Measurements from ENCODE around the gene NRAP.

The NRAP gene

DNA sequence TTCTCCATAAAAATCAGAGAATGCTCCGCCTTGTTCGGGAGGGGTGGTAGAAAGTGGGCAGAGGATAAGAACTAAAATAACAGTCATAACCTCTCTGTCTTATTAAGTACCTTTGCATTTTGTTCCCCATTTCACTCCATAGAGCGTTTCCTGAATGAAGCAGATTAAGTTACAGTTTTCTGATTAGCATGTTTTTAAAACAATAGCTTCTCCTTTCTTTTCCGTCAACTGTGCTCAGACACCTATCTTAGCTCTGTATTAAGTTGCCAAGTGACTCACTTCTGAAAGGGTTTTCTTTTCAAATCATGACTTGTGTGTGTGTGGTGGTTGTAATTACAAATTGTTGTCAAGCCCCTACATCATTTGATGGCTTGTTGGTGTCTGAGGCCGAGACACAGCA is 109.6 kb downstream of the NRAP start:
- H3K9me3 ChIP-seq (ENCODE audit: control insufficient read depth, insufficient read depth, low read depth, low read length) = no peaks in the 10 kb centered on the region

DNA sequence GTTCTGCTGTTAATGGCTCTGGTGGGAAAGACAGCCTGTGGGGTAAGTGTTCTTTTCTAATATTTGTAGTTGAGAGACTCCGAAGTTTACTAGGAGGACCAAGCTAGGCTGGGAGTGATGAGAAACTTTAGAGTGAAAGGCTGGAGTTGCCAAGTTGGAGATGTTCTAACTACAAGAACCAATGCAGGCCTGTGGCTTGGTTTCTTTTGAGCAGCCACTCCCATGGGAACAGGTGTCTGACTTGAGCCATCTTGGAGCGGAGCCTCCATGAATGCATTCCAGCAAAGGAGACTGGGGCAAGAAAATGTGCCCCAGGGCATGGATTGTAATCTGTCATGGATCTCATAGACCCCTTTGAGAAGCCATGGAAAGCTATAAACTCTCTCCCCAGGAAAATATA is 110.7 kb downstream of the NRAP start:
- H3K27ac ChIP-seq (ENCODE audit: extremely low read depth, low read depth, low read length) = no peak overlapping the region
- H3K4me3 ChIP-seq (ENCODE audit: low read depth, low read length) = no peak overlapping the region
- no peaks in the 10 kb centered on the region for H3K36me3 ChIP-seq (ENCODE audit: control insufficient read depth in 2 of 2, insufficient read depth in 1 of 2, low read length in 2 of 2)
- ChIA-PET CTCF (interaction anchor here (0.6 to 1.8 kb wide), 3 partner anchors 10 to 480 kb away, joined by 3 to 11 read pairs (median 3); no protein-coding TSS in a partner anchor), POLR2A (interaction anchor here (0.6 kb wide), 1 partner anchor 27 kb away, joined by 3 read pairs; no protein-coding TSS in a partner anchor)
- no peak for TF ChIP-seq ZNF747 (tag by site-specific recombination; IDR thresholded peaks at IDR 0.05)
- TF ChIP-seq ZNF768 (tag by site-specific recombination; IDR thresholded peaks at IDR 0.05) = no peak
- no peak for TF ChIP-seq ZNF843 (tag by site-specific recombination; IDR thresholded peaks at IDR 0.05)
- no peak for TF ChIP-seq WT1 (tag by site-specific recombination; IDR thresholded peaks at IDR 0.05)
- no peak for TF ChIP-seq BCL11A (tag by site-specific recombination; IDR thresholded peaks at IDR 0.05; ENCODE audit: low read depth)
- TF ChIP-seq, protein P1, sequence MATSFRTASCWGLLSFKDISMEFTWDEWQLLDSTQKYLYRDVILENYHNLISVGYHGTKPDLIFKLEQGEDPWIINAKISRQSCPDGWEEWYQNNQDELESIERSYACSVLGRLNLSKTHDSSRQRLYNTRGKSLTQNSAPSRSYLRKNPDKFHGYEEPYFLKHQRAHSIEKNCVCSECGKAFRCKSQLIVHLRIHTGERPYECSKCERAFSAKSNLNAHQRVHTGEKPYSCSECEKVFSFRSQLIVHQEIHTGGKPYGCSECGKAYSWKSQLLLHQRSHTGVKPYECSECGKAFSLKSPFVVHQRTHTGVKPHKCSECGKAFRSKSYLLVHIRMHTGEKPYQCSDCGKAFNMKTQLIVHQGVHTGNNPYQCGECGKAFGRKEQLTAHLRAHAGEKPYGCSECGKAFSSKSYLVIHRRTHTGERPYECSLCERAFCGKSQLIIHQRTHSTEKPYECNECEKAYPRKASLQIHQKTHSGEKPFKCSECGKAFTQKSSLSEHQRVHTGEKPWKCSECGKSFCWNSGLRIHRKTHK (tag by site-specific recombination; IDR thresholded peaks at IDR 0.05) = no peak
- TF ChIP-seq GLIS1 (tag by site-specific recombination; IDR thresholded peaks at IDR 0.05) = no peak
- no peak for TF ChIP-seq ZNF341 (tag by site-specific recombination; IDR thresholded peaks at IDR 0.05; ENCODE audit: low read depth)
- TF ChIP-seq SP2 (tag by site-specific recombination; IDR thresholded peaks at IDR 0.05) = no peak
- no peak for TF ChIP-seq HOXC10 (CRISPR knock-in tag; IDR thresholded peaks at IDR 0.05)
- TF ChIP-seq ZNF366 (tag by site-specific recombination; conservative IDR thresholded peaks at IDR 0.05) = no peak
- no peak for TF ChIP-seq YY2 (tag by site-specific recombination; IDR thresholded peaks at IDR 0.05)
- TF ChIP-seq, protein P2, sequence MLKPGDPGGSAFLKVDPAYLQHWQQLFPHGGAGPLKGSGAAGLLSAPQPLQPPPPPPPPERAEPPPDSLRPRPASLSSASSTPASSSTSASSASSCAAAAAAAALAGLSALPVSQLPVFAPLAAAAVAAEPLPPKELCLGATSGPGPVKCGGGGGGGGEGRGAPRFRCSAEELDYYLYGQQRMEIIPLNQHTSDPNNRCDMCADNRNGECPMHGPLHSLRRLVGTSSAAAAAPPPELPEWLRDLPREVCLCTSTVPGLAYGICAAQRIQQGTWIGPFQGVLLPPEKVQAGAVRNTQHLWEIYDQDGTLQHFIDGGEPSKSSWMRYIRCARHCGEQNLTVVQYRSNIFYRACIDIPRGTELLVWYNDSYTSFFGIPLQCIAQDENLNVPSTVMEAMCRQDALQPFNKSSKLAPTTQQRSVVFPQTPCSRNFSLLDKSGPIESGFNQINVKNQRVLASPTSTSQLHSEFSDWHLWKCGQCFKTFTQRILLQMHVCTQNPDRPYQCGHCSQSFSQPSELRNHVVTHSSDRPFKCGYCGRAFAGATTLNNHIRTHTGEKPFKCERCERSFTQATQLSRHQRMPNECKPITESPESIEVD (tag by site-specific recombination; IDR thresholded peaks at IDR 0.05) = no peak
- no peak for TF ChIP-seq ZNF138 (tag by site-specific recombination; IDR thresholded peaks at IDR 0.05; ENCODE audit: borderline replicate concordance)
- TF ChIP-seq, protein P3, sequence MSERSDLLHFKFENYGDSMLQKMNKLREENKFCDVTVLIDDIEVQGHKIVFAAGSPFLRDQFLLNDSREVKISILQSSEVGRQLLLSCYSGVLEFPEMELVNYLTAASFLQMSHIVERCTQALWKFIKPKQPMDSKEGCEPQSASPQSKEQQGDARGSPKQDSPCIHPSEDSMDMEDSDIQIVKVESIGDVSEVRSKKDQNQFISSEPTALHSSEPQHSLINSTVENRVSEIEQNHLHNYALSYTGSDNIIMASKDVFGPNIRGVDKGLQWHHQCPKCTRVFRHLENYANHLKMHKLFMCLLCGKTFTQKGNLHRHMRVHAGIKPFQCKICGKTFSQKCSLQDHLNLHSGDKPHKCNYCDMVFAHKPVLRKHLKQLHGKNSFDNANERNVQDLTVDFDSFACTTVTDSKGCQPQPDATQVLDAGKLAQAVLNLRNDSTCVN (tag by site-specific recombination; optimal IDR thresholded peaks at IDR 0.05) = no peak
- no peak for TF ChIP-seq ZNF157 (tag by site-specific recombination; IDR thresholded peaks at IDR 0.05)
- TF ChIP-seq, protein P4, sequence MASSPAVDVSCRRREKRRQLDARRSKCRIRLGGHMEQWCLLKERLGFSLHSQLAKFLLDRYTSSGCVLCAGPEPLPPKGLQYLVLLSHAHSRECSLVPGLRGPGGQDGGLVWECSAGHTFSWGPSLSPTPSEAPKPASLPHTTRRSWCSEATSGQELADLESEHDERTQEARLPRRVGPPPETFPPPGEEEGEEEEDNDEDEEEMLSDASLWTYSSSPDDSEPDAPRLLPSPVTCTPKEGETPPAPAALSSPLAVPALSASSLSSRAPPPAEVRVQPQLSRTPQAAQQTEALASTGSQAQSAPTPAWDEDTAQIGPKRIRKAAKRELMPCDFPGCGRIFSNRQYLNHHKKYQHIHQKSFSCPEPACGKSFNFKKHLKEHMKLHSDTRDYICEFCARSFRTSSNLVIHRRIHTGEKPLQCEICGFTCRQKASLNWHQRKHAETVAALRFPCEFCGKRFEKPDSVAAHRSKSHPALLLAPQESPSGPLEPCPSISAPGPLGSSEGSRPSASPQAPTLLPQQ (tag by site-specific recombination; IDR thresholded peaks at IDR 0.05) = no peak
- TF ChIP-seq ZNF670 (tag by site-specific recombination; IDR thresholded peaks at IDR 0.05; ENCODE audit: low read depth) = no peak
- no peak for TF ChIP-seq ZNF239 (tag by site-specific recombination; IDR thresholded peaks at IDR 0.05)
- TF ChIP-seq ZNF175 (tag by site-specific recombination; IDR thresholded peaks at IDR 0.05) = no peak
- H3K9me3 ChIP-seq (ENCODE audit: control insufficient read depth, insufficient read depth, low read depth, low read length) = no peaks in the 10 kb centered on the region
- H3K4me1 ChIP-seq (ENCODE audit: control insufficient read depth, insufficient read depth, low read length) = no peaks in the 10 kb centered on the region

More for the DNA sequence above, 109.6 kb downstream of the NRAP start:
- TF ChIP-seq ZNF423 (tag by site-specific recombination; IDR thresholded peaks at IDR 0.05) (no peak), ZNF501 (tag by site-specific recombination; IDR thresholded peaks at IDR 0.05) (no peak), GLIS2 (tag by site-specific recombination; IDR thresholded peaks at IDR 0.05) (no peak), RBAK (tag by site-specific recombination; IDR thresholded peaks at IDR 0.05) (no peak), ZNF548 (tag by site-specific recombination; IDR thresholded peaks at IDR 0.05) (no peak), ZNF707 (tag by site-specific recombination; IDR thresholded peaks at IDR 0.05) (no peak)
- TF ChIP-seq, protein P5, sequence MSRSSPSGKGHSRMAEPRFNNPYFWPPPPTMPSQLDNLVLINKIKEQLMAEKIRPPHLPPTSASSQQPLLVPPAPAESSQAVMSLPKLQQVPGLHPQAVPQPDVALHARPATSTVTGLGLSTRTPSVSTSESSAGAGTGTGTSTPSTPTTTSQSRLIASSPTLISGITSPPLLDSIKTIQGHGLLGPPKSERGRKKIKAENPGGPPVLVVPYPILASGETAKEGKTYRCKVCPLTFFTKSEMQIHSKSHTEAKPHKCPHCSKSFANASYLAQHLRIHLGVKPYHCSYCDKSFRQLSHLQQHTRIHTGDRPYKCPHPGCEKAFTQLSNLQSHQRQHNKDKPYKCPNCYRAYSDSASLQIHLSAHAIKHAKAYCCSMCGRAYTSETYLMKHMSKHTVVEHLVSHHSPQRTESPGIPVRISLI (tag by site-specific recombination; IDR thresholded peaks at IDR 0.05) = no peak
- TF ChIP-seq, protein P6, sequence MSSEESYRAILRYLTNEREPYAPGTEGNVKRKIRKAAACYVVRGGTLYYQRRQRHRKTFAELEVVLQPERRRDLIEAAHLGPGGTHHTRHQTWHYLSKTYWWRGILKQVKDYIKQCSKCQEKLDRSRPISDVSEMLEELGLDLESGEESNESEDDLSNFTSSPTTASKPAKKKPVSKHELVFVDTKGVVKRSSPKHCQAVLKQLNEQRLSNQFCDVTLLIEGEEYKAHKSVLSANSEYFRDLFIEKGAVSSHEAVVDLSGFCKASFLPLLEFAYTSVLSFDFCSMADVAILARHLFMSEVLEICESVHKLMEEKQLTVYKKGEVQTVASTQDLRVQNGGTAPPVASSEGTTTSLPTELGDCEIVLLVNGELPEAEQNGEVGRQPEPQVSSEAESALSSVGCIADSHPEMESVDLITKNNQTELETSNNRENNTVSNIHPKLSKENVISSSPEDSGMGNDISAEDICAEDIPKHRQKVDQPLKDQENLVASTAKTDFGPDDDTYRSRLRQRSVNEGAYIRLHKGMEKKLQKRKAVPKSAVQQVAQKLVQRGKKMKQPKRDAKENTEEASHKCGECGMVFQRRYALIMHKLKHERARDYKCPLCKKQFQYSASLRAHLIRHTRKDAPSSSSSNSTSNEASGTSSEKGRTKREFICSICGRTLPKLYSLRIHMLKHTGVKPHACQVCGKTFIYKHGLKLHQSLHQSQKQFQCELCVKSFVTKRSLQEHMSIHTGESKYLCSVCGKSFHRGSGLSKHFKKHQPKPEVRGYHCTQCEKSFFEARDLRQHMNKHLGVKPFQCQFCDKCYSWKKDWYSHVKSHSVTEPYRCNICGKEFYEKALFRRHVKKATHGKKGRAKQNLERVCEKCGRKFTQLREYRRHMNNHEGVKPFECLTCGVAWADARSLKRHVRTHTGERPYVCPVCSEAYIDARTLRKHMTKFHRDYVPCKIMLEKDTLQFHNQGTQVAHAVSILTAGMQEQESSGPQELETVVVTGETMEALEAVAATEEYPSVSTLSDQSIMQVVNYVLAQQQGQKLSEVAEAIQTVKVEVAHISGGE (tag by site-specific recombination; conservative IDR thresholded peaks at IDR 0.05; ENCODE audit: low read depth) = no peak
- Histone ChIP-seq H3K4me3 (ENCODE audit: low read depth, low read length) (no peak overlapping the region), H3K4me1 (ENCODE audit: control insufficient read depth, insufficient read depth, low read length) (no peaks in the 10 kb centered on the region), H3K36me3 (ENCODE audit: control insufficient read depth in 2 of 2, insufficient read depth in 1 of 2, low read length in 2 of 2) (no peaks in the 10 kb centered on the region), H3K27ac (ENCODE audit: extremely low read depth, low read depth, low read length) (no peak overlapping the region)
- ChIA-PET CTCF (interaction anchor here (1.8 kb wide), 1 partner anchor 9 kb away, joined by 11 read pairs; no protein-coding TSS in a partner anchor), POLR2A (no interaction called here)

Data from HEK293 (cell line).